Mesendoderm (in vitro differentiated cells): ENCODE data around the gene CTSL.
A peak's percentile ranks its signal among the peaks of the same experiment; 100 is the strongest.

Experiments used
- DNase-seq: peaks from one replicate; pipeline ENCODE4 v3.0.0; 2013
- H2AK5ac ChIP-seq: 2 replicates; pipeline ENCODE4 v1.6.1; 2013; ENCODE audit warnings: low read length, inconsistent platforms
- H2BK120ac ChIP-seq: 2 replicates; pipeline ENCODE4 v1.6.1; 2013; ENCODE audit warnings: low read depth, mild to moderate bottlenecking, low read length, moderate library complexity, mixed read lengths
- H2BK15ac ChIP-seq: replicated peaks from 2 replicates; pipeline ENCODE4 v1.6.1; 2013; ENCODE audit warnings: low read depth, mild to moderate bottlenecking, moderate library complexity
- H2BK5ac ChIP-seq: 2 replicates; pipeline ENCODE4 v1.6.1; 2013; ENCODE audit warnings: low read length, inconsistent platforms
- H3K18ac ChIP-seq: 2 replicates; pipeline ENCODE4 v1.6.1; 2013; ENCODE audit warnings: mild to moderate bottlenecking, low read length, mixed read lengths
- H3K23ac ChIP-seq: one replicate; pipeline ENCODE4 v1.6.1; 2013; ENCODE audit warnings: low read length
- H3K27ac ChIP-seq: 2 replicates; pipeline ENCODE4 v1.5.1; 2013; ENCODE audit warnings: low read depth, mild to moderate bottlenecking, inconsistent platforms, low read length, moderate library complexity
- H3K27me3 ChIP-seq: 2 replicates; pipeline ENCODE4 v1.6.1; 2013; ENCODE audit warnings: low read length, control low read depth, mild to moderate bottlenecking, inconsistent platforms; ENCODE audit not compliant: insufficient read depth, poor library complexity
- H3K36me3 ChIP-seq: 2 replicates; pipeline ENCODE4 v1.6.1; 2013; ENCODE audit warnings: low read length, inconsistent platforms; ENCODE audit not compliant: control insufficient read depth, insufficient read depth
- H3K4ac ChIP-seq: one replicate; pipeline ENCODE4 v1.6.1; 2013; ENCODE audit warnings: low read depth, mild to moderate bottlenecking, low read length, moderate library complexity
- H3K4me1 ChIP-seq: 2 replicates; pipeline ENCODE4 v1.6.1; 2013; ENCODE audit warnings: low read depth, low read length, inconsistent platforms; ENCODE audit not compliant: control insufficient read depth
- H3K4me2 ChIP-seq: 2 replicates; pipeline ENCODE4 v1.6.1; 2013; ENCODE audit warnings: low read length
- H3K4me3 ChIP-seq: 2 replicates; pipeline ENCODE4 v1.5.1; 2013; ENCODE audit warnings: mild to moderate bottlenecking, low read length
- H3K56ac ChIP-seq: one replicate; pipeline ENCODE4 v1.6.1; 2013; ENCODE audit warnings: low read length
- H3K79me1 ChIP-seq: 2 replicates; pipeline ENCODE4 v1.6.1; 2013; ENCODE audit warnings: low read length, inconsistent platforms
- H3K79me2 ChIP-seq: 2 replicates; pipeline ENCODE4 v1.6.1; 2013; ENCODE audit warnings: mild to moderate bottlenecking, low read length; ENCODE audit not compliant: control insufficient read depth, insufficient read depth
- H3K9ac ChIP-seq: 2 replicates; pipeline ENCODE4 v1.6.1; 2013; ENCODE audit warnings: low read length, inconsistent platforms
- H4K5ac ChIP-seq: one replicate; pipeline ENCODE4 v1.6.1; 2013; ENCODE audit warnings: low read length
- H4K8ac ChIP-seq: one replicate; pipeline ENCODE4 v1.6.1; 2013; ENCODE audit warnings: low read depth, mild to moderate bottlenecking, control low read depth, low read length, moderate library complexity
- WGBS: extraction: QIAGEN DNeasy Blood & Tissue Kit; methylation state at CpG from one replicate; pipeline ENCODE4 v1.1.7; 2013; ENCODE audit warnings: low lambda C conversion rate, missing lambda C conversion rate; ENCODE audit not compliant: insufficient coverage; ENCODE audit errors: extremely low coverage; 5-methylcytosine and 5-hydroxymethylcytosine counted together

Gene CTSL

DNA sequence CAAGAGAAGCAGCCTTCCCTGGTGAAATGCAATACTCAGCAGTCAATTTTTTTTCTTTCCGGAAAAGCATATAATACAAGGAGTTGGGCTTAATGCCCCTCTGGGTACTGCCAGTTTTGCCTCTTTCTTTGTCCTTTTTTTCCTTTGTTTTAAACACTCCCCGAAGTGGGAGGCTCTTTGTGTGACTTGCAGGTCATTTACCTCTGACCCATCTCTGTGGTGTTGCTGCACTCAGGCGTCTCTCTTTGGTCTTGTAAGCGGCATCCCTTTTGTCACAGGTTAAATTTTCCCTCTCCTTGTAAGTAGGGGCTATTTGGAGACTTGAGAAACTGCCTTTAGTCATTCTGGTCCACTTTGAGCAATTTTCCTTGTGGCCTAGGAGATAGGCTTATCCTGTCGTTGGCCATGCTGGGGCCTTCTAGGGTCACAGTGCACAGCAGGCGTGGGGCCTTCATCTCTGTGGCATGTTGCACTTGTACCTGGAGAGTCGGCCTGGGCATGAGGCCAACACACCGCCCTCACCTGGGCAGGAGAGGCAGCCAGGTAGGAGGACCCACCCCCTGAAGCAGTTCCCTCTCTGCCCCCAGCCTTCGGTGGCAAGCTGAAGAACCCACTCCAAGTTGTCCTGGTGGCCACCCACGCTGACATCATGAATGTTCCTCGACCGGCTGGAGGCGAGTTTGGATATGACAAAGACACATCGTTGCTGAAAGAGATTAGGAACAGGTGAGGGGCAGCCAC is 27.7 kb upstream of the CTSL start:
- Histone ChIP-seq H3K36me3 (peaks cover 15% of the 10 kb centered on the region), H2BK5ac (no peak overlapping the region), H4K5ac (no peak overlapping the region), H3K27ac (no peak overlapping the region), H3K23ac (no peak overlapping the region), H3K4ac (no peak overlapping the region), H4K8ac (no peak overlapping the region), H3K79me1 (peaks cover 8% of the 10 kb centered on the region), H2AK5ac (no peak overlapping the region), H3K56ac (no peak overlapping the region), H2BK15ac (no peak overlapping the region), H3K9ac (no peak overlapping the region), H3K27me3 (no peaks in the 10 kb centered on the region), H3K79me2 (peaks cover 2% of the 10 kb centered on the region), H2BK120ac (no peak overlapping the region), H3K4me3 (no peak overlapping the region), H3K4me1 (no peaks in the 10 kb centered on the region), H3K18ac (no peak overlapping the region), H3K4me2 (no peak overlapping the region)
- WGBS = no CpG with 5 or more reads among the region's 14 CpGs
- no peak for DNase-seq

DNA sequence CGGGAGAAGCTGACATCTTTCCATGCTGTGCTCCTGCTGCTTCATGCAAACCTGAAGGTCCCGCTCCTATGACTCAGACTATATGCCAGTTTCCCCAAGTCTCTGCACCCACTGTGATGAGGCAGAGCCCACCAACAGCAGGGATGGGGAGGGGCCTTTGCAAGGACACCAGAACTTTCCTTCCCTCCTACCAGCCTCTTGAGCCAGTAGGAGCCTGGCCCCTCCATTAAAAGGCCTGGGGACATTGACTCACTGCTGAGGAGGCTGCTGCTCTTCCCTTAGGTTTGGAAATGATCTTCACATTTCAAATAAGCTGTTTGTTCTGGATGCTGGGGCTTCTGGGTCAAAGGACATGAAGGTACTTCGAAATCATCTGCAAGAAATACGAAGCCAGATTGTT is 26.1 kb upstream of the CTSL start:
- WGBS = no CpG with 5 or more reads among the region's 4 CpGs
- H2AK5ac ChIP-seq = no peak overlapping the region
- no peaks in the 10 kb centered on the region for H3K4me1 ChIP-seq
- no peak overlapping the region for H3K18ac ChIP-seq
- H2BK15ac ChIP-seq = no peak overlapping the region
- no peak for DNase-seq
- H3K27ac ChIP-seq = no peak overlapping the region
- H3K79me1 ChIP-seq = no peaks in the 10 kb centered on the region
- H2BK120ac ChIP-seq = no peak overlapping the region
- no peak overlapping the region for H4K8ac ChIP-seq
- no peak overlapping the region for H3K4ac ChIP-seq
- no peak overlapping the region for H4K5ac ChIP-seq
- H3K9ac ChIP-seq = no peak overlapping the region
- H2BK5ac ChIP-seq = no peak overlapping the region
- no peak overlapping the region for H3K4me2 ChIP-seq
- H3K27me3 ChIP-seq = no peaks in the 10 kb centered on the region
- no peak overlapping the region for H3K4me3 ChIP-seq
- H3K23ac ChIP-seq = no peak overlapping the region
- H3K36me3 ChIP-seq = peaks cover 16% of the 10 kb centered on the region
- no peaks in the 10 kb centered on the region for H3K79me2 ChIP-seq
- H3K56ac ChIP-seq = no peak overlapping the region

DNA sequence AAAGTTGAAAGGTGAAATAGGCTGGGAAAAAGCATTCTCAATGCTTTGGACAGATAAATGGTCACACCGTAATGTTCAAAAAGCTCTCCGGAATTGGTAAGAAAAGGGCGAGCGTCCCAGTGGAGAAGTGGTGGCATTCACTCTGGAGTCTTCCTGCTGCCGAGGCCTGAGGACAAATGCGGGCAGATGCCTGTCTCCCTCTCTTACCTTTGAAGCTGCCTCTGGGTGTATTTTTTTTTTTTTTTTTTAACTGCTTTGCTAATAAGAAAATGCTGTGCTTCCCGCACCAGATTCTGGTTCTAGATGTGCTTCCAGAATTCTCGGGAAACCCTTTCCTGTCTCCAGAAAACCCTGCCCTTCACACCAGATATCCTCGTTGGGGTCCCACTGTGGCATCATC is 24.4 kb upstream of the CTSL start:
- no peak overlapping the region for H2BK15ac ChIP-seq
- no peak overlapping the region for H3K18ac ChIP-seq
- H3K4me3 ChIP-seq = no peak overlapping the region
- no peaks in the 10 kb centered on the region for H3K79me2 ChIP-seq
- H4K5ac ChIP-seq = no peak overlapping the region
- H3K27ac ChIP-seq = no peak overlapping the region
- H3K27me3 ChIP-seq = no peaks in the 10 kb centered on the region
- H3K36me3 ChIP-seq = peaks cover 16% of the 10 kb centered on the region
- no CpG with 5 or more reads among the region's 9 CpGs for WGBS
- H3K23ac ChIP-seq = no peak overlapping the region
- H2BK5ac ChIP-seq = no peak overlapping the region
- no peaks in the 10 kb centered on the region for H3K79me1 ChIP-seq
- H3K9ac ChIP-seq = no peak overlapping the region
- no peak overlapping the region for H2AK5ac ChIP-seq
- no peak overlapping the region for H3K56ac ChIP-seq
- no peak overlapping the region for H4K8ac ChIP-seq
- H3K4me2 ChIP-seq = no peak overlapping the region
- H2BK120ac ChIP-seq = no peak overlapping the region
- no peaks in the 10 kb centered on the region for H3K4me1 ChIP-seq
- no peak for DNase-seq
- H3K4ac ChIP-seq = no peak overlapping the region

DNA sequence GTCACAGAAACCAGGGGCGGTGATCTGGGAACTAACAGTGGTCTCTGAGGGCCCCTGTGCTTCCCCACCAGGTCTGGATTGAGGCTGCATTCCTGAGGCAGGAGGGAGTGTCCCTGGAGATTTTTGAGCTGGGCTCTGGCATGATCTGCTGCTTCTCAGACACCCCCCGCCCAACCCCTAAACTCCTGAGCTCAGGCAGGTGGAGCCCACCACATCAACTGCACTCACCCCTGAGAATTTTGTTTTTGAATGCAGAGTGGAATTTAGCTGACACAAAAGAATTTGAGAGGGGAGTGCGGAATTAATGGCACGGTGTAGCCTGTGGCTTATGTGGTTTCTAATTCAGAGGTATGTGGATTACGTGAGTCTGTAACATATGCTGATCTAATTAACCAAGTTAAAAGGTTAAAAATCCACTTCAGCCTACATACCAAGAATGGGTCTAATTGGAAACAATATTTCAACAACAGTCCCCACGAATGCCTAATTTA is 23.9 kb upstream of the CTSL start:
- WGBS = no CpG with 5 or more reads among the region's 6 CpGs
- Histone ChIP-seq H2BK5ac (no peak overlapping the region), H3K9ac (no peak overlapping the region), H3K4me3 (no peak overlapping the region), H2BK15ac (no peak overlapping the region), H3K36me3 (peaks cover 13% of the 10 kb centered on the region), H3K56ac (no peak overlapping the region), H3K27me3 (no peaks in the 10 kb centered on the region), H2AK5ac (no peak overlapping the region), H3K79me1 (no peaks in the 10 kb centered on the region), H2BK120ac (no peak overlapping the region), H3K4ac (no peak overlapping the region), H4K8ac (no peak overlapping the region), H4K5ac (no peak overlapping the region), H3K79me2 (no peaks in the 10 kb centered on the region), H3K4me1 (no peaks in the 10 kb centered on the region), H3K4me2 (no peak overlapping the region), H3K27ac (no peak overlapping the region), H3K18ac (no peak overlapping the region), H3K23ac (no peak overlapping the region)
- DNase-seq = peak; percentile 82

DNA sequence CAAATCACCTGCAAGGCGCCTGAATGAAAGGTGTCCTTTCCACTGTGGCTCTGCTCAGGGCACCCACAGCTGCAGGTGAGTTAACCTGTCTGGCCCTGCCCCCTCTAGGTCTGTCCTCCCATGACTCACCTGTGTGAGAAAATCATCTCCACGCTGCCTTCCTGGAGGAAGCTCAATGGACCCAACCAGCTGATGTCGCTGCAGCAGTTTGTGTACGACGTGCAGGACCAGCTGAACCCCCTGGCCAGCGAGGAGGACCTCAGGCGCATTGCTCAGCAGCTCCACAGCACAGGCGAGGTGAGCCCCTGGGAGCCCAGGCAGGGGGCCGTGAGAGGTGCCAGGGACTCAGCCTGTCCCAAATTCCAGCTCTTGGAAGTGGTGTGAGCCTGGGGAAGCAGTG is 23.0 kb upstream of the CTSL start:
- Histone ChIP-seq H3K4ac (no peak overlapping the region), H2BK5ac (no peak overlapping the region), H3K27ac (no peak overlapping the region), H3K9ac (no peak overlapping the region), H3K79me1 (no peaks in the 10 kb centered on the region), H3K79me2 (no peaks in the 10 kb centered on the region), H2AK5ac (no peak overlapping the region), H3K23ac (no peak overlapping the region), H3K4me1 (no peaks in the 10 kb centered on the region), H2BK15ac (no peak overlapping the region), H4K5ac (no peak overlapping the region), H3K4me2 (no peak overlapping the region), H3K27me3 (no peaks in the 10 kb centered on the region), H3K36me3 (peaks cover 13% of the 10 kb centered on the region), H3K18ac (no peak overlapping the region), H3K4me3 (no peak overlapping the region), H4K8ac (no peak overlapping the region), H2BK120ac (no peak overlapping the region), H3K56ac (no peak overlapping the region)
- DNase-seq = no peak
- no CpG with 5 or more reads among the region's 9 CpGs for WGBS
